GM18858 (cell line): ENCODE measurements around the gene SPANXC.
"Not testable (repeated sequence)": the region's sequence is repeated elsewhere in the genome, so short reads cannot be mapped to it uniquely, and the experiment has no call there.

Experiments used
- ATAC-seq: cut with Tn5 transposase; IDR thresholded peaks from one replicate; pipeline ENCODE4 v1.9.1; 2021; ENCODE audit not compliant: unreplicated experiment

The SPANXC gene

GRCh38 chrX:141242417-141242816 is at the start of gene SPANXC:
Gene SPANXC (minus strand): TSS chrX:141242517. CDS start chrX:141242457, 60 bp downstream.
- ATAC-seq = not testable (repeated sequence)

- ATAC-seq = no peak
Measured at GRCh38 chrX:141279476-141279875, 37.2 kb upstream of the SPANXC start.

- ATAC-seq = peak; percentile 57
Measured at GRCh38 chrX:141278306-141278705, 36.0 kb upstream of the SPANXC start.

- no peak for ATAC-seq
Measured at GRCh38 chrX:141258080-141258479, 15.8 kb upstream of the SPANXC start.

GRCh38 chrX:141221611-141222010 is 20.7 kb downstream of the SPANXC start:
- no peak for ATAC-seq

- ATAC-seq = no peak
Measured at GRCh38 chrX:141220342-141221008, 21.8 kb downstream of the SPANXC start.

GRCh38 chrX:141214196-141214595 is 28.1 kb downstream of the SPANXC start:
- ATAC-seq = no peak

- no peak for ATAC-seq
Measured at GRCh38 chrX:141201962-141202361, 40.4 kb downstream of the SPANXC start.
